Activated effector memory CD4-positive, alpha-beta T cell treated with anti-CD3 and anti-CD28 coated beads, Interleukin-2, amount 50 U/mL, for 16 hours (primary cell): Measurements from ENCODE around the gene CERK.

ENCODE experiments used
- DNase-seq: peaks from one replicate; pipeline ENCODE4 v3.0.0-alpha.2; 2020

Gene CERK

DNA sequence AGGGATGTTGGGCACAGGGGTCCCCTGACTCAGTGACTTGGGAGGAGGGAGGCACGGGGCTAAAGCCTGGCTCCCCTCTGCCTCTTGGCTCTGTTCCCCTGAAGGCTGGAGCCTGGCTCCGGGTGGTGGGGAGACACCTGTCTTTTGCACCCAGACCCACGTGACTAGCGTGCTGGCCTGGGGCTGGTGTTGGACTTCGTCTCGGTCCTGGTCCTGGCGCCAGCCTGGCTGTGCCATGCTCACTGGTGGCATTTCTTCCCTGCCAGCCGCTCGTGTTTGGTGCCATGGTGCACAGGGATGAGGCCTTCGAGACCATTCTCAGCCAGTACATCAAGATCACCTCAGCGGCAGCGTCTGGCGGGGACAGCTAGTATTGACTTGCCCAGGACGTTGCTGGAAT is 61.2 kb downstream of the CERK start:
- no peak for DNase-seq

DNA sequence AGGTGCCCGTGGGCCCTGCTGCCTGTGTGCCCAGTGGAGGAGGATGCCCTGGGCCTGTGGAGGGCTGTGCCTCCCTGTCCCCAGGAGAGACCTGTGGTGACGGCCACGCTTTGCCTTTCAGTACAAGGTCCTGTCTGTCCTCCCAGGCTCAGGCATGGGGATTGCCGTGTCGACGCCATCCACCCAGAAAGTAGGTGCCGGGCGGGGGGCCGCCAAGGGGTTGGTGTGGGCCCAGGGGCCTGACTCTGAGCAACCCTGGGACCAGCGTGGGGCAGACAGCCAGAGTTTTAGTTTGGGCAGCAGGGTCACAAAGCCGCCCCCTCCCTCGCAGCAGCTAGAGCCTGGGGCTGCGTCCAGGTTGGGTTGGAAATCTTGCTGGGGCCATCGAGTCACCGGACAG is 61.6 kb downstream of the CERK start:
- no peak for DNase-seq

DNA sequence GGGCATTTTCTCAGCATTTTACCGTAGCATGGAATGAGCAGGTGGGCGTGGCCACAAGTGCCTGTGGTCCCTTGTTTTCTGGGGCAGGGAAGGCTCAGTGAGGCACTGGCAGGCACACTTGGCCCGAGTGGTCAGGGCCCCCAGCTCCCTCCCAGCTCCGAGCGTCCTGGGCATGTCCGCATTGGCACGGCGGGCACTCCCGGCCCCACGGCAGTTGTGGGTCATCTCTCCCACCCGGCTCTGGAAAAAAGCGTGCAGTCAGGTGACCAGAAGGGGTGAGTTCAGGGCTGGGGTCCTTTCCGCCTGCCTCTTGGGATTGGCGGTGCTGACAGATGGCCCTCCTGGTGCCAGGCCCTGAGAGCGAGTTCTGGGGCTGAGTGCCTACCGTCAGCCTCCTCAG is 62.1 kb downstream of the CERK start:
- no peak for DNase-seq

DNA sequence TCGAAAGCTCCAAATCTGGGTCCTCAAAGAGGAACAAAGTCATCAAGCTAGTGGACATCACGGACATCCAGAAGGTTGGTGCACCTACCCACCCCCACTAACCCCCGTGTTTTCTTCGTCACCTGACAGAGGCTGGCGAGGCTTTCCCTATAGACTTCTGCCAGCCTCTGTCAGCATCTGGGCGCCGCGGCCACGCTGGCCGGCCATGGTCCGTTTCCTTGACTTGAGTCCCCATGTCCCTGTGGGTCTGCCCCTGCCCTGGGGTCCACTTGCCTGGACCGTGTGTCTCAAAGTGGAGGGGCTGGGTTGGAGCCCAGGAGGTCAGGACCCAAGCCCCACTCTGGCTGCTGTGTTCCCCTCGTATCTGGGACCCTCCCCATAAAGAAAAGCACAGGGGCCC is 62.6 kb downstream of the CERK start:
- DNase-seq = no peak

DNA sequence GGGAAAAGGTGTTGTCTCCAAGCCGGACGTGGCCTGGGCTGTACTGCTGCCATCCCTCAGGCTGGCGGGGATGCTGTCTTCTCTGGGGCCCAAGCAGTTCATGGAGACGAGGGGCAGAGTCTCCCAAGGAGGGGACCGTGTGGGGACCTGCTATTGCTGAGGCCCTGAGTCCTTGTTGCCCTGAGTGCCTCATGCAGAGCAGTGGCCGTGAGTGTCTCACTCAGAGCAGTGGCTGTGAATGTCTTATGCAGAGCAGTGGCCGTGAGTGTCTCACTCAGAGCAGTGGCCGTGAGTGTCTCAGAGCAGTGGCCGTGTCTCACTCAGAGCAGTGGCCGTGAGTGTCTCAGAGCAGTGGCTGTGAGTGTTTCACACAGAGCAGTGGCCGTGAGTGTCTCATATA is 63.1 kb downstream of the CERK start:
- no peak for DNase-seq

DNA sequence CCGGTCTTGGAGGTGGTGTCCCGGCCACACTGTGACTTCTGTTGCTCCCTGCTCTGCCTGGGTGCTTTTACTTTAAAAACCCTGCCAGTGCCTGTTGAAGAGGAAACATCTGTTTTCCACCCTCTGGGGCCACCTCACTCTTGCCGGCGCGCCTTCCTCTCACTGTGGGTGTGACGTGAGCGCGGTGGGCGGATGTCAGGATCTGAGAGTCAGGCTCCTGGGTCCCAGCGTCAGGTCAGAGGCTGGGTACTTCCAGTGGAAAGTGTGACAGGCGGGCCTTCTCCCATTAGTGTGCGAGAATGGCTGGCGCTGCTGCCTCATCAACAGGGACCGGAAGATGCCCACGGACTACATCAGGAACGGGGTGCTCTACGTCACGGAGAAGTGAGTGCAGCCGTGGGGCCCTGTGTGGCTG is 63.7 kb downstream of the CERK start:
- peak; percentile 96 for DNase-seq

DNA sequence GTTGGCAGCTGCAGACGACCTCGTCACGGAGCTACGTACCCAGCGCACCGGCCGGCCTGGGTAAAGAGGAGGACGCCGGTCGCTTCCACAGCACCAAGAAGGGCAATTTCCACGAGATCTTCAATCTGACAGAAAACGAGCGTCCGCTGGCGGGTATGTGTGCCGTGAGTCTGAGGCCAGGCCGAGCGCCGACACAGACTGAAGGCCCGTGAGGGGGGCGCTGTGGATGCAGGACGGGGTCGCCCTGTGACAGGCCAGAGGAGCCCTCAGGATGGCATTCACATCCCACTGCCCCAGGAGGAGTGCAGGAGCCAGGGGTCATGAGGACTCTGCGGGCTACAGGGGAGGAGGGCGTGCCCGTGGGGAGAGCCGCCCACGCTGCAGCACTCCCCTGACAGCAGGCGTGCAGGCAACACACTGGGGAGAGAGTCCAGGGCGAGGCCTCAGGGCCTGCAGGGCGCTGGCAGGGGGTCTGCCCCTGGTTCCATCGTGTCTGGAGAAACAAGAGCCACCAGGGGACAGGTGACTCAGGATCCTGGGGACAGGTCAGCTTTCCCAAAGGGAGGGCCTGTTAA is 64.3 kb downstream of the CERK start:
- DNase-seq = peak; percentile 76

DNA sequence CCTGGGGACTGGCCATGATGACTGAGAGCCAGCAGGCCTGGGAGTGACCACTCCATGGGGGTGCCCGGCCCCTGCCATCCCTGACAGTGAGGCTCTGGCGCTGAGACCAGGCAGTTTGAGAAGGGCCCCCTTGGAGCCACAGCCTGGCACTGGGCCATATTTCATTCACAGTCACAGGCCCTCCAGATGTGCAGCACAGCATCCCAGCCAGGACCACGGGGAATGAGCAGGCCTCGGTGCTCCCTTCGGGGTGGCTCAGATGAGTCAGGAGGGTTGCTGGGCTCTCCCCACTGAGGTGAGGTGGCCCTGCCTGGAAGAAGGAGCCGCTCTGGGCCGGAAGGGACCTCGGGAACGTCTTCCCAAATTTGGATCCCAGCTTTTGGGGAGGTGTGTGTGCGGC is 64.8 kb downstream of the CERK start:
- DNase-seq = no peak

DNA sequence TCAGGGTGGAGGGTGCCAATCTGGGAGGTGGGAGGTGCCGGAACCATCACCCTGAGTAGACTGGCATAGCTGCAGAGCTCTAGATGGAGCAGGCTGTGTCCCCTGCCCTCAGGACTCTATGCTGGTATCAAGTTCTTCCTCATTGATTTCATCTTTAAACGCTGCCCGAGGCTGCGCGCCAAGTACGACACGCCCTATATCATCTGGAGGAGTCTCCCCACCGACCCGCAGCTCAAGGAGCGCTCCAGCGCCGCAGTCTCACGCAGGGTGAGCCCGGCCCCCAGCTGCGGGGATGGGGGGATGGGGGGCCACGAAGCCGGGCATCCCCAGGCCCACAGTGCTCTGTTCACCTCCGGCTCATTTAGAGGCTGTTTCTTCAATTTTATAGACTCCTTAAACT is 65.3 kb downstream of the CERK start:
- DNase-seq = no peak

DNA sequence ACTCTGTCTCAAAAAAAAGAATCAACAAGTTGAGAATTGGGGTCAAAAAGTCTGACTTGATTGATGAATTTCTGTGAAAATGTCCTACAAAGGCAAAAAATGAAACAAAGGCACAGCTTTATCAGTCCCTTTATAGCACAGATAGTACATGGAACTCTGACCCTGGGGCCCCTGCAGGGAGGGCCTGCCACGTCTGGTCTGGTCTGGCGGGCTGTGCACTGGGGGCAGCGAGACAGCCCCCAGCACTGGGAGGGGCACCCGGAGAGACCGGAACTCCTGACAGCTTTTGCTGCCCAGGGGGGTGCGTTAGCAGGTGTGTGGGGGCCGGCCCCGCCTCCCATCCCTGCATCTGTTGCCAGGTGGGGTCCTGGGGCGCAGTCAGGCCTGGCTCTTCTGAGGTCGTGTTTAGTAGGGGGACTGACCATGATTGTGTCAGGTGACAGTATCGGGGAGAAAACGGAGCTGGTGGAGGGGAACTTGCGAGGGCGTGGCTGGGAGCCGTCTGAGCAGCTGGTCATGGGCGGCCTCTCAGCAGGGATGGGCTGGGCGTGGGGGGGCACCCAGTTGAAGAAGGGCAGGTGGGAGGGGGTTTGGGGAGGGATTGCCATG is 66.1 kb downstream of the CERK start:
- DNase-seq = no peak

DNA sequence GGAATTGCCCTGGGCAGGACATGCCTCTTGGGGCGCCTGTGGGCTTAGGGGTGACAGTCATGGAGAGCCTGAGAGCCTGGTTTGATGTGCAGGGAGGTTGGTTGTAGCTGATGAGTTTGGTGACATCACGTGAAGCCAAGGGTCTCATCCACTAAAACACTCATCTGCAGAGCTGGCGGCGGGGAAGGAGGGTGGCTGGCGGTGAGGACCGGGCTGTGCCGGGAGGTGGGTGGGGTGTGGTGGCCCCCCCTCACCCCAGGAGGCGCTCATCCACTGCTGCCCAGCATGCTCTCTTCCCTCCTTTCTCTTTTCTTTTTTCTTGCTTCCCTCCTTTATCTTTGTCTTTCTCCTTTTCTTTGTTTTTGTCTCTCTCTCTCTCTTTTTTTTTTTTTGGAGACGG is 68.9 kb downstream of the CERK start:
- no peak for DNase-seq

DNA sequence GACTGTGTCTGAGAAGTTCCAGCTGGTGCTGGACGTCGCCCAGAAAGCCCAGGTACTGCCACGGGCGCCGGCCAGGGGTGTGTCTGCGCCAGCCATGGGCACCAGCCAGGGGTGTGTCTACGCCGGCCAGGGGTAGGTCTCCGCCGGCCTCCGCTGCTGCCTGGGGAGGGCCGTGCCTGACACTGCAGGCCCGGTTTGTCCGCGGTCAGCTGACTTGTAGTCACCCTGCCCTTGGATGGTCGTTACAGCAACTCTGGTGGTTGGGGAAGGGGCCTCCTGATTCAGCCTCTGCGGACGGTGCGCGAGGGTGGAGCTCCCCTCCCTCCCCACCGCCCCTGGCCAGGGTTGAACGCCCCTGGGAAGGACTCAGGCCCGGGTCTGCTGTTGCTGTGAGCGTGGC is 69.9 kb downstream of the CERK start:
- no peak for DNase-seq

DNA sequence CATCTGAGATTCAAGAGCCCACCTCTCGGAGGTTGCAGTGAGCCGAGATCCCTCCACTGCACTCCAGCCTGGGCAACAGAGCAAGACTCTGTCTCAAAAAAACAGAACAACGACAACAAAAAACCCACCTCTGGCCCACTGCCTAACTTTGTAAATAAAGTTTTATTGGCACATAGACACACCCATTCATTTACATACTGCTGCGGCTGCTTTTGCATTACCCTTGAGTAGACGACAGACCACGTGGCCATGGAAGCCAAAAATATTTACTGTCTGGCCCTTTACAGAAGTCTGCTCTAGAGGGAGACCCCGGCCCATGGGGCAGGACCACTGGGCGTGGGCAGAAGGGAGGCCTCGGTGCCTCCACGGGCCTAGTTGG is 70.8 kb downstream of the CERK start:
- DNase-seq = no peak

DNA sequence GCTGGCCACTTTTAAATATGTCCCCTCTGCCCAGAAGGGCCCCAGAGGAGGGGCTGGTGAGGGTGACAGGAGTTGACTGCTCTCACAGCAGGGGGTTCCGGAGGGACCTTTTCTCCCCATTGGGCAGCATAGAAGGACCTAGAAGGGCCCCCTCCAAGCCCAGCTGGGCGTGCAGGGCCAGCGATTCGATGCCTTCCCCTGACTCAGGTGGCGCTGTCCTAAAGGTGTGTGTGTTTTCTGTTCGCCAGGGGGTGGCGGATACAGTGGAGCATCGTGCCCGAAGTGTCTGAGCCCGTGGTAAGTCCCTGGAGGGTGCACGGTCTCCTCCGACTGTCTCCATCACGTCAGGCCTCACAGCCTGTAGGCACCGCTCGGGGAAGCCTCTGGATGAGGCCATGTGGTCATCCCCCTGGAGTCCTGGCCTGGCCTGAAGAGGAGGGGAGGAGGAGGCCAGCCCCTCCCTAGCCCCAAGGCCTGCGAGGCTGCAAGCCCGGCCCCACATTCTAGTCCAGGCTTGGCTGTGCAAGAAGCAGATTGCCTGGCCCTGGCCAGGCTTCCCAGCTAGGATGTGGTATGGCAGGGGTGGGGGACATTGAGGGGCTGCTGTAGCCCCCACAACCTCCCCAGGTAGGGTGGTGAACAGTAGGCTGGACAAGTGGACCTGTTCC is 71.3 kb downstream of the CERK start:
- DNase-seq = no peak

DNA sequence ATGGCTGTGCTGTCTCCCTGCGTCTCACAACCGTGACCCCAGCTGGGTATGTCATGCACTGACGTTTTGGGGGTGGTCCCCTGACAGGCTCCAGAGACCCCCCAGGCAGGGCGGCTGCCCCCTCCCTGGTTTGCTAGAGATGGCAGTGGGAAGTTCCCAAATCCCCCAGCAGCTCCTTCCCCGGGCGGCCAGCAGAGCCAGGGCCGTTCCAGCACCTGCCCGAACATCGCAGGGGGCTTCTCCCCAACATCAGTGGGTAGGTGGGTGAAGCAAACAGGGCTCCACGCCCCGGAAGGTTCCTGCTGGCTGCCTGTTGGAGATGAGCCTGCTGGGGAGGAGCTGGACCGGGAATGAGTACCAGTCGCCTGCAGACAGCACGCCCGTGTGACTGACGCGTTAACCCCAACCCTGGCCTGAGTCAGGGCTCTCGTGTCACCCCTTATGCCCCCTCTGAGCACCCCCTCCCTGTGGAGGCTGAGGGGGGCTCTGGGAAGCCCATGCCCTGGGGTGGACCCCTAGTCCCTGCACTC is 72.2 kb downstream of the CERK start:
- no peak for DNase-seq

DNA sequence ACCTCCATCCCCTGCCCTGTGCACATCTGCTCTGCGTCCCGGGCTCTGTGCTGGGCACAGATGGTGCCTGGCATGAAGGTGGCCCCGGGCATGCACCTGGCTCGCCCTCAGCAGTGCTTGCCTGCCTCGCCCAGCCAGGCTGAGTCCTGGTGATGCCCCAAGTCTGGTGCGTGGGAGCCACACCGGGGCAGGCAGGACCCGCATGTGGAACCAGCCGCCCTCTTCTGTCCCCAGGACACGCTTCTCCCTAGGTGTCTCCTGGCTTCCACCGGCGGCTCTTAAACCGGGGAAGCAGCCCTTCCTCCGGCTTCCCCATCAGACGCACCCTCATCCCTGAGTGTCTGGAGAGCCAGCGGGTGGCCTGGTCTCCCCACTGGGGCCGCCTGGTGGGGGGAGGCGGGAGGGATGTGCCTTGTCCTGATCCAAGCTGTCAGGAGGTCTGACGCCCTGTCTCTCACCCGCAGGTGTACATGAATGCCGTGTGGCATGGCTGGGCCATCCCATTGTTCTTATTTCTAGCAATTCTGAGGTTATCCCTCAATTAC is 72.8 kb downstream of the CERK start:
- no peak for DNase-seq

DNA sequence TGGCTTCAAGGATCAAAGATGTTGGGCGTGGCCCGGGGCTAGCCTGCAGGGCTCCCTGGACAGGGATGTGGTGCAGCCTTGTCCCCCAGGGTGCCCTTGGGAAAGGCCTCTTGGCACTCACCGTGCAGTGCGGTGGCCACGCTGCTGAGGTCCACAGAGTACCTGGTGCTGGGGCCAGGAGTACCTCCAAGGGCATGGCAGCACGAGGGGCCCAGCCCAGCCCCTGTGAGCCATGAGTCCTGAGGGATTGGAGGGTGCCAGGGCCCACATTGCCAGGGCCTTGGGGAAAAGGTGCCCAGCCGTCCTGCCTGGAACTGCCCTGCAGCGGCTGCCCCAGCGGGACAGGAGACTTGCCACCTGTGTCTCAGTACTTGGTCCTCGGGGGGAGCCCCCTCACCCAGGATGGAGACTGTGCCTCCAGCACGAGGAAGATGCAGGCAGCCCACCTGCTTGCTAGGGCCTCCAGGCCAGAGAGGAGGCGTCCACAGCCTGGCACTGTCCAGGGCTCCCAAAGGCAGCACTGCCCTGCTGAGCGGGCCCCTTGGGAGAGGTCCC is 73.7 kb downstream of the CERK start:
- DNase-seq = no peak

DNA sequence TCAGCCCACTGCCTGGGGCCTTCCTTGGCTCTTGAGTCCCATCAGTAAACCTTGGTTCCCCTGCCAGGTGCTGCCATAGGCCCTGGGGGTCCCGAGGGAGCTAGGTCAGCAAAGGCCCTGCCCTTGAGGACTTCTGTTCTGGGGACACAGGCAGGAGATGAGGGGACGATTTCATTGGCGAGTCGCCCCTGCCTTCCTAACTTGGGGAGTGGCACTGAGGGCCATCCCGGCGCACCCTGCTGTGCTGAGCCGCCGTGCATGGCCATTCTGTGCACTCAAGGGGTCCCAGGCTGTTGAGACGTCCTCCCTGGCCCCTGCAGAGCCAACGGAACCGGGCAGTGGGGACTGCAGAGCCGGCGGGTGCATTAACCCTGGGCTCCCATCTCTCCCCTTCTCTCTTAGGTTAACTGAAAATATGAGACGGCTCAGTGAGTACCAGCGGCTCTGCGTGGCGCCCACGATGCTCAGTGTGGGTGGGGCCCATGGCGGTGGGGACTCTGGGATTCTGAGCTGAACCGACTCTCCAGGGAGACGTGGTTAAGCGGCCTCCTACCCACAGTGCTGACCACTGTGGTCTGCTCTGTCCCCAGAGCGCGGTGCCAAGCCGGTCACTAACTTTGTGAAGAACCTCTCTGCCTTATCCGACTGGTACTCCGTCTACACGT is 74.5 kb downstream of the CERK start:
- DNase-seq = no peak

DNA sequence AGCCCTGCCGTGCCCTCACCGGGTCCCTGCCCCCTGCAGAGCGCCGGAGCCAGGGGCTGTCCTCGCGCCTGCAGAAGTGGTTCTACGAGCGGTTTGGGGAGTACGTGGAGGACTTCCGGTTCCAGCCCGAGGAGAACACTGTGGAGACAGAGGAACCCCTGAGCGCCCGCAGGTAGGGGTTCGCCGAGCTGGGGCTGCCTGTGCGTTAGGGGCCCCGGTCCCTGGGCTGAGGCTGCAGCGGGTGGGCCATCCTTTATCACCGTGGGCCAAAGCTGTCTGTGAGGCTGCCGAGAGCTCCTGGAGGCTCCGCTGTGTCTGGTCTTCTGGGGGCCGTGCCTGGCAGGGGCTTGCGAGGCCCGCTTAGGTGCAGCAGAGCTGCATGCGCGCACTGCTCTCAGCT is 75.1 kb downstream of the CERK start:
- DNase-seq = no peak

DNA sequence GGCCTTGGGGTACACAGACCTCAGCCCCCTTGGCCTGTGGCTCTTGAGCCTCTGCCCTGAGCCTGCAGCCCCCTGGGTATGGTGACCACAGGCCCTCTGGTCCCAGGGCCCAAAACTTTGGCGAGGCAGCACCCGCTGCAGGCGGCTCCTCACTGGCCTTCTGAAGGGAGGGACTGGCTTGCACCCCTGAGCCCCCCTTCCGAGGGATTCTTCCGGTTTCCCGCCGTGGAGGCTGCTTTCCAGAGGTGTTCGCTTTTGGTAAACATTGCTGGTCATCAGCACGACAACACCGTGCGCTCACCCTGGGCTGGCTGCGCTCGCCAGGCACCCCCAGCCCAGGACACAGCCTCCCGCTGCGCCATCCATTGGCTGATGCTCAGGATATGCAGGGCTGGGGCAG is 75.8 kb downstream of the CERK start:
- no peak for DNase-seq

DNA sequence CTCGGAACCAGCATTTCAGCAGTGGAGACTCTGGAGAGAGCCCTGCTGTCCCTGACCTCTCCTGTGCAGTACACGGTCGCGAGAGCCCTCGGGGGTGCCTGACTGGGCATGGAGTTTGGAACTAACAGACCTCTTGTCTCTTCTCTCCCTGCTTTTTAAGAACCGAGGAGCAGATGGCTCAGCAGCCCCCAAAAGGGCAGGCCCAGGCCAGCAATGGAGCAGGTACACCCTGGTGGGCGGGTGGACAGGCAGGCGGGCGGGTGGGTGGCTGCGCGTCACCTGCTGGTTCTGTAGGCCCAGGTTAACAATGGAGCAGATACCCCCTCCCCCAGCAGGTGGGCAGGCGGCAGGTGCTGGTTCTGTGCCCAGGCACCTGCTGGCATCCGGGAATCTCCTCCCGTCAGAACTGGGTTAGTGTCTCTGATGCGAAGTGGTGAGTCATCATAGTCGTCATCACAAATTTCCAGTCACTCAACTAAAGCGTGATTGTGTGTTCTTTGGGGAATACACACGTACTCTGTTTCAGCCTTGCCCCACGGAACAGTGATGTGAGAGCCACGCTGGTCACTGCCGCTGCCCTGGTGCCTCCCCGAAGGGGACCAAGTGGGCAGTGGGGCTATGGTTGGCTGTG is 76.7 kb downstream of the CERK start:
- DNase-seq = peak; percentile 84

DNA sequence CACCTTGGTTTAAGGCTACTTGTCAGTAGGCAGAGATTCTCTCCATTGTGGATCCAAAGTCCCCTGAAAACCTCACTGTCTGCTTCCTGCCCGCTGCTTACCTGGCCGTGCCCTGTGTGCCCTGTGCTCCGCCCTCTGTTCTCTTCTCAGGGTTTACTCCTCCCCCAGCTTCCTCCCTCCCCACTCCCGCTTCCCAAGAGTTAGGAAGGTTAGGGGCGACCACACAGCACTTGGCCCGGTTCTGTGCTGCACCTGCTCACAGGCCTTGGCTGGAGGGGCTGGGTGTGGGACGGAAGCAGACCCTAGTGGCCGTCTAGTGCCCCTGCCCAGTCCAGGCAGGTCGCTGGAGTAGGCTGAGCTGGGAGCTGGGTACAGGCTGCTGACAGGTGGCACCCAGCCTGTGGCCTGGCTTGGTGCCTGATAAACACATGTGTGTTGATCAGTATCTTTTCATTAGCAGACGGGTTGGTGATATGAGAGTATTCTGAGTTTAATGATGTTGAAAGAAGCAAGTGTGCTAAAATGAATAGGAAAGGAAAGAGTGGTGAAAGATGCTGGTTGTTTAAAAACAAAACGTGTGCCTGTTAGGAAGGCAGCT is 77.3 kb downstream of the CERK start:
- peak; percentile 72 for DNase-seq

DNA sequence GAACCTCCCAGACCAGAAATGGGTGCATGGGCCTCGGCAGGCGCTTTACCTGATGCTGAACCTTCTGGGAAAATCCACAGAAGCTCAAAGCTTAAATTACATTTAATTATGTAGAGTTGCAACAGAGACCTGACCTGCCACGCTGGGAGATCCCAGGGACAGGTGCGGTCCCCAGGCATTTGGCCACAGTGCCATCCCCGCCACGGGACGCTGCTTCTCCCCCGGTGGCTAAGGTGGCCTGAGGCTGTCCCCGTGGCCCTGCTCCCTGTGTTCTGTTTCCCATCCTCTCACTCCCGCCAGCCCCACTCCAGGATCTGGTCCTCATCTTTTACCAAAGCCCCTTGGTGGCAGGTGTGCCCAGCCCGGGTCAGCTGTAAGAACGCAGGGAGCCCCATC is 78.3 kb downstream of the CERK start:
- no peak for DNase-seq
